Cardiac septum (tissue), 1 donor: ENCODE results near the gene STAP2. TPM values are rescaled to one million over a fixed set of nuclear protein-coding genes. Genes with fewer than 3 reads are reported as not detected.

Experiments
- DNase-seq: peaks from one replicate; pipeline ENCODE4 v3.0.0-alpha.2; 2020; ENCODE audit warnings: low spot score
- intact Hi-C: fragments of 100-400 bp; cut with DNase I; formaldehyde crosslinking; loops from one replicate; pipeline ENCODE4 v1.14.0; 2022
- long read RNA-seq: library from polyadenylated mRNA; unstranded; transcript quantifications from one replicate; pipeline ENCODE4 v2.0.0, GENCODE V29; 2021
- total RNA-seq: library from RNA; stranded (reverse); fragmentation: NEBNext Ultra II Directional; extraction: Animal tissue kit (Norgen Biotek cat#: 25700); gene quantifications from one replicate; pipeline ENCODE4 v1.2.1, GENCODE V29; 2021
- donor health status: DM: no; HTN: no; CAD: no.

STAP2 gene
- 0.83 TPM for total RNA-seq
- long read RNA-seq, partial matches to known transcripts: 0 of 4 reads
- long read RNA-seq, other reads (novel, unspliced or antisense): 2 of 4 reads

GRCh38 chr19:4338441-4339355 is at the start of gene STAP2:
STAP2 (minus strand) TSS chr19:4338827; CDS start chr19:4338753, 74 bp downstream.
- DNase-seq: no peak
- intact Hi-C loops: no loop called here

GRCh38 chr19:4386041-4386782 is 47.6 kb upstream of the STAP2 start:
- intact Hi-C loops: no loop called here
- DNase-seq: no peak

- intact Hi-C loops: no loop called here
Observed at GRCh38 chr19:4385291-4386040, 46.8 kb upstream of the STAP2 start.

GRCh38 chr19:4380254-4380727 is 41.7 kb upstream of the STAP2 start:
- intact Hi-C loops: no loop called here
- DNase-seq: peak; percentile 87

More at GRCh38 chr19:4385291-4386040, 46.8 kb upstream of the STAP2 start:
- no peak for DNase-seq

- intact Hi-C loops: no loop called here
- DNase-seq: no peak
Observed at GRCh38 chr19:4379383-4380253, 41.0 kb upstream of the STAP2 start.

- no peak for DNase-seq
- intact Hi-C loops: no loop called here
Observed at GRCh38 chr19:4378886-4379285, 40.3 kb upstream of the STAP2 start.

- intact Hi-C loops: no loop called here
- no peak for DNase-seq
Observed at GRCh38 chr19:4376991-4377781, 38.6 kb upstream of the STAP2 start.

GRCh38 chr19:4376671-4376990 is 38.0 kb upstream of the STAP2 start:
- intact Hi-C loops: no loop called here
- DNase-seq: no peak

- DNase-seq: no peak
- intact Hi-C loops: no loop called here
Observed at GRCh38 chr19:4376028-4376670, 37.5 kb upstream of the STAP2 start.

GRCh38 chr19:4375164-4376027 is 36.8 kb upstream of the STAP2 start:
- intact Hi-C loops: no loop called here
- DNase-seq: no peak

GRCh38 chr19:4374498-4375163 is 36.0 kb upstream of the STAP2 start:
- peak; percentile 82 for DNase-seq
- intact Hi-C loops: no loop called here

GRCh38 chr19:4373601-4374497 is 35.2 kb upstream of the STAP2 start:
- intact Hi-C loops: no loop called here
- DNase-seq: no peak

- DNase-seq: no peak
- intact Hi-C loops: no loop called here
Observed at GRCh38 chr19:4373013-4373367, 34.4 kb upstream of the STAP2 start.

GRCh38 chr19:4372165-4373012 is 33.8 kb upstream of the STAP2 start:
- no peak for DNase-seq
- intact Hi-C loops: no loop called here
